GM12864 (cell line): Measurements from ENCODE around the gene CST7.

ENCODE experiments used
- DNase-seq: peaks from one replicate; pipeline ENCODE4 v3.0.0-alpha.2; 2011; ENCODE audit warnings: low read depth
- H3K4me3 ChIP-seq: 2 replicates; pipeline ENCODE4 v1.5.1; 2011; ENCODE audit warnings: mild to moderate bottlenecking, low read depth, low read length, control low read depth
- CTCF ChIP-seq: IDR thresholded peaks from 2 replicates; pipeline ENCODE4 v1.5.1; 2011; ENCODE audit warnings: low read depth, mild to moderate bottlenecking, moderate library complexity, low read length, control low read depth, inconsistent platforms; ENCODE audit errors: missing control alignments

Gene CST7

GRCh38 chr20:24989162-24989561, 40.1 kb downstream of the CST7 start:
- H3K4me3 ChIP-seq = no peak overlapping the region
- TF ChIP-seq CTCF = no peak
- DNase-seq = no peak

- no peak for TF ChIP-seq CTCF
- no peak for DNase-seq
- H3K4me3 ChIP-seq = no peak overlapping the region; the same call in 1 of the 2 replicates
Measured at GRCh38 chr20:24990810-24991252, 41.8 kb downstream of the CST7 start.

GRCh38 chr20:24991897-24992486, 42.9 kb downstream of the CST7 start:
- DNase-seq = no peak
- H3K4me3 ChIP-seq = peak overlapping the region; percentile 70
- no peak for TF ChIP-seq CTCF

DNA sequence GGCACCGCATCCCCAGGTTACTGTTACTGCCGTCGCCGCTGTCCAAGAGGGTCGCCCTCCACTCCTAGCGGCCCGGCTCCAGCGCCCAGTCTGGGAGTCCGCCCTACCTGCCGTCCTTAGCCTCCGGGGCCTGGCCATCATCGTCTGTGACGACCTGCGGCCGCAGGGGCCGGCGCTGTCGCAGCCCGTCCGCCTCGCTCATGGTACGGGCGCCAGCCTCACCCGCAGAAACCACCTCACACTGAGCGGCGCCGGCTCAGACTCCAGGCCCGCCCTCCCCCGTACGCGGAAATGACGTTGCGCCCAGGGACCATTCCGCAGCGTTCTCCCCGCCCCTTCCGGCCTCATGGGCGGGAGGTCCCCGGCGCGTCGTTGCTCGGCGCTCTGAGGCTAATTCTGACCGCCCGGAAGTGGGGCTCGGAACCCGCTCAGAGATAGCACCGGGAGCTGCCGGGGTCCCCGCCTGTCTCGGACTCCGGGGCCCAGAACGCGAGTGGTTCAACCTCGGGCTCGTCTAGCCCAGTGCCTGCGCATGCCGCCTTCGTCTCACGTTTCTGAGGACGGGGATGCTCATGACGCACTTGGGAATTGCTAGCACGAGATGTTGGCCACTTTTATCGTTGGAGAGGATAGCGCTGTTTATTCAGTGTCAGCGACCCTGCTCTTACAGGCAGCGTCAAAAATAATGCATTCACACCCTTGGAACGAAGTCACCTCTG, 43.6 kb downstream of the CST7 start, which contains the start of gene APMAP:
APMAP (minus strand) TSS at position 265 of the 719 bp plus-strand sequence; CDS start at position 202, 63 bp downstream.
- no peak for TF ChIP-seq CTCF
- H3K4me3 ChIP-seq = peak within 1 kb of the TSS; percentile 70
- peak; percentile 71 for DNase-seq

GRCh38 chr20:24993337-24994185, 44.5 kb downstream of the CST7 start:
- TF ChIP-seq CTCF = peak; percentile 6
- peak overlapping the region; percentile 70; the same call in 1 of the 2 replicates for H3K4me3 ChIP-seq
- DNase-seq = no peak

- H3K4me3 ChIP-seq = no peak overlapping the region
- TF ChIP-seq CTCF = no peak
- DNase-seq = no peak
Measured at GRCh38 chr20:24994186-24994465, 45.1 kb downstream of the CST7 start.
